Ovary (tissue), 3 donors: ENCODE data around the gene LUZP2.

Experiments
- CTCF ChIP-seq, 3 donors: fragments of 450-650 bp in 2 of 3; fragments of 200-600 bp in 1 of 3; IDR thresholded peaks; one replicate each; pipeline versions ENCODE4 v1.5.1 to v1.8.0; 2016 to 2022; ENCODE audit warnings: antibody characterized with exemption in 3 of 3, mild to moderate bottlenecking in 1 of 3
- EP300 ChIP-seq: sonication (generic); formaldehyde crosslinking; IDR thresholded peaks from one replicate; pipeline ENCODE4 v1.6.1; 2017; ENCODE audit warnings: antibody characterized with exemption
- donor health status: DM: no; HTN: no; CAD: no.

- TF ChIP-seq CTCF (IDR thresholded peaks at IDR 0.05): no peak
- TF ChIP-seq EP300: no peak
Observed at GRCh38 chr11:24664399-24664798, 167.5 kb downstream of the LUZP2 start.
